Hematopoietic multipotent progenitor cell treated with erythropoietin and hydrocortisone succinate and interleukin-3 and kit ligand, for 6 days (in vitro differentiated cells): ENCODE results near the gene TK2.
"Not testable (repeated sequence)": the region's sequence is repeated elsewhere in the genome, so short reads cannot be mapped to it uniquely, and the experiment has no call there.

ENCODE experiments used
- DNase-seq: peaks from one replicate; pipeline ENCODE4 v3.0.0-alpha.2; 2015

Gene TK2

GRCh38 chr16:66502020-66502913 lies 47.7 kb downstream of the TK2 start:
- no peak for DNase-seq

- DNase-seq, result not testable (repeated sequence)
These were observed 48.4 kb downstream of the TK2 start for GRCh38 chr16:66501563-66501962.

- DNase-seq, result not testable (repeated sequence)
These were observed 52.0 kb downstream of the TK2 start for GRCh38 chr16:66497921-66498320.

GRCh38 chr16:66496226-66496625 lies 53.7 kb downstream of the TK2 start:
- not testable (repeated sequence) for DNase-seq

GRCh38 chr16:66495440-66495839 lies 54.5 kb downstream of the TK2 start:
- no peak for DNase-seq

- no peak for DNase-seq
These were observed 55.0 kb downstream of the TK2 start for GRCh38 chr16:66494916-66495315.

GRCh38 chr16:66493490-66494401 lies 56.2 kb downstream of the TK2 start:
- no peak for DNase-seq

- DNase-seq, result no peak
These were observed 58.2 kb downstream of the TK2 start for GRCh38 chr16:66491716-66492064.

GRCh38 chr16:66490774-66491715 lies 58.9 kb downstream of the TK2 start:
- DNase-seq, result peak; percentile 62

GRCh38 chr16:66489818-66490217 lies 60.1 kb downstream of the TK2 start:
- no peak for DNase-seq

GRCh38 chr16:66489385-66489784 lies 60.5 kb downstream of the TK2 start:
- DNase-seq, result no peak

- no peak for DNase-seq
These were observed 61.4 kb downstream of the TK2 start for GRCh38 chr16:66488505-66488904.

GRCh38 chr16:66487580-66488275 lies 62.2 kb downstream of the TK2 start:
- DNase-seq, result no peak

- DNase-seq, result peak; percentile 49
These were observed 62.9 kb downstream of the TK2 start for GRCh38 chr16:66486773-66487579.

- no peak for DNase-seq
These were observed 63.6 kb downstream of the TK2 start for GRCh38 chr16:66486199-66486772.

GRCh38 chr16:66485376-66485775 lies 64.5 kb downstream of the TK2 start:
- no peak for DNase-seq

GRCh38 chr16:66484453-66485213 lies 65.3 kb downstream of the TK2 start:
- DNase-seq, result no peak

- DNase-seq, result peak; percentile 78
These were observed 66.1 kb downstream of the TK2 start for GRCh38 chr16:66483689-66484452.

- no peak for DNase-seq
These were observed 68.0 kb downstream of the TK2 start for GRCh38 chr16:66481943-66482390.
